SH-SY5Y (cell line): ENCODE data around the gene PRKAB2.

ENCODE experiments used
- GATA2 ChIP-seq: IDR thresholded peaks from 2 replicates; pipeline ENCODE4 v1.6.1; 2011; ENCODE audit warnings: mild to moderate bottlenecking, low read depth, low read length
- GATA3 ChIP-seq: IDR thresholded peaks from 2 replicates; pipeline ENCODE4 v1.6.1; 2011; ENCODE audit warnings: low read depth, mild to moderate bottlenecking, low read length, moderate library complexity

GRCh38 chr1:147189514-147189913 is 17.2 kb upstream of the PRKAB2 start:
- TF ChIP-seq GATA3 (no peak), GATA2 (no peak)
